ENCODE data around the gene MARCO.
"Not testable (repeated sequence)": the region's sequence is repeated elsewhere in the genome, so short reads cannot be mapped to it uniquely, and the experiment has no call there.

Gene MARCO

DNA sequence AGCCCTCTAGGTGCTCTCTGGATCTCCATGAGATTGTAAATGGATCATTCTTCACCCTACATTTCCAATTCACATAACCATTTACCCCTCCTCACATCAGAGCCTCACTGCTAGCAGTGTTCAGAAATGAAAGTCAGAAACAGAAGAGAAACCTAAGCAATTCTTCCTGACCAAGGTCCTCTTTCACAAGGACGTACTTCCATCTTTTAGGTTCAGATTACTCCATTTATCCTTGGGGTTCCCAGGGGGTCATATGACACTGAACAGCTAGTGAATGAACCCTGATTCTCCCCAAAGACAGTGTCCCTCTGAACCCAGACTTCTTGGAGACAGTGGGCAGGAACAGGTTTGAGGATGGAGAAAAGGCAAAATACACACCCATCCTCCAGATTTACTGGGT, 12.9 kb upstream of the MARCO start:
- DNase-seq (ENCODE audit: low read depth, low spot score), result no peak

DNA sequence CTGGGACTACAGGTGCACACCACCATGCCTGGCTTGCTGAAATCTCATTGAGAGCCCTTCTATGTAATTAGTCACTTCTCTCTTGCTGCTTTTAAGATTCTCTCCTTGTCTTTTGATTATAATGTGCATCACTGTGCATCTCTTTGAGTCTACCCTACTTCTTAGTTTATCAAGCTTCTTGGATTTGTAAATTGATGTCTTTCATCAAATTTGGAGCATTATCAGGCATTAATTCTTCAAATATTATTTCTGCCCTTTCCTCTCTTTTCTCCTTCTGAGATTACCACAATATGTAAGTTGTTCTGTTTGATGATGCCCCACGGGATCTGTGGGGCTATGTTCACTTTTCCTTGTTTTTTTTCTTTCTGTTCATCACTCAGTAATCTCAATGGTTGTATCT, 9.0 kb upstream of the MARCO start:
- DNase-seq (ENCODE audit: low read depth, low spot score), result no peak

DNA sequence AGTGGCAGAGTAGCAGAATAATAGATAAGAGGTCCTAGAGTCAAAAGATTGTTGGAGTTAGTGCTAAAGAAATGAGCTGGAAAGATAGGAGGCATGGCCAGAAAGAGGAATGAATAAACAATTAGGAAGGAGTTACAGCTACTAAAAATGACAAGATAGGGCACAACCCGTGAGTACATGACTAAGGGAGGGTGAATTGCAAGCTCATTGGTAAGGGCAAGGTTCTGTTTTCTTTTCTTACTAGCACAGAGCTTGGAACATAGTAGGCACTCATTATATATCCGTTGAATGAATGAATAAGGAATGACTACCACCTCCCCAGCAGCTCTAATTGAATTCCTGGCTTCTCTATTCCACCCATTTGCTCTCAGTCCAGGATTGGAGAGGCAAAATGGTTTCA, 5.7 kb upstream of the MARCO start:
- no peak for DNase-seq (ENCODE audit: low read depth, low spot score)

DNA sequence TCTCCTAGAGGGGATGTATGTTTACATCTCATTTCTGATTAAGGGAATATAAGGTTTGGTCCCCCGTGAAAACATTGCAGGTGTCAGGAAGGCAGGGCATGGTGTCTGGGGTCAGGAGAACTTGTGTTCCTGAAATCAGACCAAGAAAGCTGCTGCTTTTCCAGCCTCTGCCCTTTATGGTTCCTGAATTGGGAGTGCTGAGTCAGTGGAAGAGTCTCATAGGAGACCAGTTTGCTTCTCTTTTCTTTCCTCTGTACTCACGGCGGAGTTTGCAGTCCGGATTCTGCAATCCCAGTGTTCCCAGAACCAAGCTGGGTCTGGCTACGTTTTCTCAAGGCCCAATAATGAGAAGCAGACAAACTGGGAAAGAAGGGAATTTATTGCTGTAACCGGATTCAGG, 5.1 kb upstream of the MARCO start:
- DNase-seq (ENCODE audit: low read depth, low spot score), result no peak

DNA sequence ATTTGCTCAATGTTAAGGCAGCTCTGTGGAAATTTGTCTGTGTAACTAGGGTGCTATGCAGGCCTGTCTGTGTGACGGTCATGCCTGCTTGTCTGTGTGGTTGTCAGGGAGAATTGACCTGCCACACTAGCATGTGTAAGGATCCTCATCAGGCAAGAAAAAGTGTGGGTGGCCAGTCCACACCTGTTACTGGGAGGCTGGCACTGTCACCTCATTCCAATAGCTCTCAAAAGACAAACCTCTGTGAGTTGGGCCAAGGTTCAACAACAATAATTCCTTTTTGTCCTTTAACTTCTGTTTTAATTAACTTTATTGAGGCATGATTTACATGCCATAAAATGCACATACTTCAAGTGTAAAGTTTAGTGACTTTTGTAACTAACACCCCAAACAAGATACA, 4.2 kb upstream of the MARCO start:
- no peak for DNase-seq (ENCODE audit: low read depth, low spot score)

DNA sequence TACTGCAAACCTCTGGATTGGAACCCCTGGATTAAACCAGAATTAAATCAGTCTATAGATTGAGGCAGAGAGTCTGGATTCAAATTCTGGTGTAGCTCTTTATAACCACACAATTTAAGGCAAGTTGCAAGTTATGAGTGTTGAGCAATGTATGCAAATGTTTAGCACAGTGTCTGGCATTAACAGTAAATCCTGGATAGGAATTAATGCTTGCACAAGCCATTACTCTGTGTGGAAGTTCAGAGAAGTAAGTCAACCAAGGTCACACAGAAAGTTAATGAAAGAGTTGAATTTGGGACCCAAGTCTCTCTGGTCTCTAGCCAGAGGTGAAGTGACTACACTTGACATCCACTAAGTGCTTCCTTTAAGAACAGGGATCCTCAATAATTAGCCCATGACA, 2.0 kb upstream of the MARCO start:
- no peak for DNase-seq (ENCODE audit: low read depth, low spot score)

DNA sequence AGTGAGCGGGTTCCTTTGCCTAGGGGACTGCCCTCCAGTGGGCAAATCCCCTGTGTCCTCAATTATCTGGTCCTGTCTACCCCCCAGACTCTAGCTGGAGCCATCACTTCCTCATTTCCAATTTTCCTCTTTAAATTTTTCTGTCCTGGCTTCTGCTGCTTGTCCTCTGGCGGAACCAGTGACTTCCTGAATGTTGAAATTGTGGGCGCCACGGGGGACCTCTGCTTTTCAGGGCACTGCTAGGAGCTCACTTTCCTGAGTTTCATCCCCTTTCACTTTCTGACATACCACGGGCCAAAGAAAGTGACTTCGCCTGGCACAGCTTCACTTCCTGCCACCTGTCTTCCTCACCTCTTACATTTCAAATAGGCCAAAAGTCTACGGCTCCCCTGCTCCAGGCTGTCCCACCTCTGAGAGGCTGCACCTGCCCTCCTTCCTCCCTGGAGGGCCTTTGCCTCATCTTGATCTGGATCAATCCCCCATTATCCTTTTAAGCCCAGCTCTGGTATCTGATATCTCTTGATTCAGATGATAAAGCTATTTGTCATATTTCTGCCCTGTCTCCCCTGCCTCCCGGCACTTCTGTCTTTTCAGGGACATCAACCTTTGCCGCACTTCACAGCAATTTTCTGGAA, 1.4 kb upstream of the MARCO start:
- DNase-seq (ENCODE audit: low read depth, low spot score), result no peak

DNA sequence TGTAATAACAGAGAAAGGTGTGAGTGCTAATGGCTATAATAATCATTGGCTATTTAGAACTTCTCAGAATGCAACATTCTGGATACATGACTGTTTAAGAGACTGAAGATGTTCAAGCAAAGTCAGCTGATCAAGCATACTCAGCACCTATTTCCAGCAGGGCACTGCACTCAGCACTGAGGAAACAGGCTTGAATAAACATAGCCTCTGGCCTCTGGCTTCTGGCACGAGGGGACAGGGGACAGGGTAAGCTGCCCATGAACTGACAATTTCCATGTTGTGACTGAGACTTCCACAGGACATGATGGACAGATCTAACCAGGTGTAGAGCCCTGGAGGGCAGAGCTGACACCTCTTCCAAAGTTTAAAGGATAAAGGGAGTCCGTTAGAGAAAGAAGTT, 1.3 kb downstream of the MARCO start:
- no peak for DNase-seq (ENCODE audit: low read depth, low spot score)

DNA sequence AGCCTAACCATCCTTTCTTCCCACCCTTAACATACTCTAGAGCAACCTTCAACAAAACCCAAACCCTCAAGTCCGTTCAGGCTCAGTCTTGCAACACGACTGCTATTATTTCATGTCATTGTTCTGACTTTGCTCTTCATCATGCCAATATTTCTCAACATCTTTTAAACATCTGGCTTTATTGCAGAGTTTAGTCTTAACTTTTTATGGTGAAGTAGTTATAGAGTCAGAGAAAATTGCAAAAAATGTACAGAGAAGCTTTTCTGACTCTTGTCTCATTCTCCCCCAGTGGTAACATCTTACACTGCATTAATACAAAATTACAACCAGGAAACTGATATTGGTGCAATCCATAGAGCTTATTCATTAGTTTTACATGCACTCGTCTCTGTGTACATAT, 3.9 kb downstream of the MARCO start:
- DNase-seq (ENCODE audit: low read depth, low spot score), result no peak

DNA sequence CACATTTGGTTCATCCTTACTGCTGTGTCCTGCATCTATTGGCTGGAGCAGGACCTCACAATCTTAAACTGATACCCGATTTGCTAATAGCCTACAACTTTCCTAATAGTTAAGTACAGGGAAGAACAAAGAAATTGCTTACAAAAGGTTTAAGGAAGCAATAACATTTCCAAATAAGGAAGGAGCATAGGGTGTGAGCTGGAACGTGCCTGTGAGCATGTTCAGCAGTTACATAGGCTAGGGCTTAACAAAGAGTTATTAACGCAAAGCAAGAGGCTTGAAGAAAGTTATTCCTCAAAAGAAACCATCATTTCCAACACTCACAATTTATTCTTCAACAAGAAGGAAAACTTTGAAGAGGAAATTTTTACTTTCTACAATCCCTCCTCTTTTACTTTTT, 6.3 kb downstream of the MARCO start:
- not testable (repeated sequence) for DNase-seq (ENCODE audit: low read depth, low spot score)

DNA sequence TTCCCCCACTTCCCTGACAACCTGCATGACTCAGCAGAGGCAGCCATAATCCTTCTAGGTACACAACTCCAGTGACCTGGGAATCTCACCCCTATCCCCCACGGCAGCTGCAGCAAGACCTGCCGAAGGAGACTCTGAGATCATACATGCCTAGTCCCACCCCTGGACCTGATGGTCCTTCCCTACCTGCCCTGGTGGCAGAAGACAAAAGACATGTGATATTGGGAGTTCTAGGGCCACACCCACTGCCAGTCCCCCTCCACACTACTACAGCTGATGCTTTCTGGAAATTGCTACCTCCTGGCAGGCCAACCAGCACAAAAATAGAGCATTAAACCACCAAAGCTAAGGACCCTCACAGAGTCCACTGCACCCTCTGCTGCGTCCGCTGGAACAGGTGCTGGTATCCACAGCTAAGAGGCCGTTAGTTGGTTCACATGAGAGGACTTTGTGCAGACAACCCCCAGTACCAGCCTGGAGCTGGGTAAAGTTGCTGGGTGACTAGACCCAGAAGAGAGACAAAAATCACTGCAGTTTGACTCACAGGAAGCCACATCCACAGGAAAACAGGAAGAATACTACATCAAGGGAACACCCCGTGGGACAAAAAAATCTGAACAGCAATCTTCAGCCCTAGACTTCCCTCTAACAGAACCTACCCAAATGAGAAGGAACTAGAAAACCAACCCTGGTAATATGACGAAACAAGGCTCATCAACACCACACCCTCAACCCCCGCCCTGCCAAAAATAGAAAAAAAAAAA, 12.5 kb downstream of the MARCO start:
- DNase-seq (ENCODE audit: low read depth, low spot score), result no peak

DNA sequence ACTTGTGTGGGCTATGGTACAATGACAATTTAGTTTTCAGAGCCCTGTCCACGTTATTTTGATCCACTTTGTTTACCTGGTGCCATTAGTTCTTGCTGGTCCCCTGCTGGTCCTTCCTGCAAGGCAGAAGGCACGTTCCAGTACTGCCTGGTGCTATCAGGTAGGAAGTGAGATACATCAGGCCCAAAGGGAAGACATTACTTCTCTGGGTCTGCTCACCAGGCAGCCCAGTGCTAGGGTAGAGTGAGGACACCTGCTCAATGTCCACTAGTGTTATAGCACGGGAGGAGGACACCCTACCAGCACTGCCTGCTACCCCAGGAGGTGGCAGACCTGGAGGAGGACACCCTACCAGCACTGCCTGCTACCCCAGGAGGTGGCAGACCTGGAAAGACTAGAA, 23.7 kb downstream of the MARCO start:
- no peak for DNase-seq (ENCODE audit: low read depth, low spot score)

DNA sequence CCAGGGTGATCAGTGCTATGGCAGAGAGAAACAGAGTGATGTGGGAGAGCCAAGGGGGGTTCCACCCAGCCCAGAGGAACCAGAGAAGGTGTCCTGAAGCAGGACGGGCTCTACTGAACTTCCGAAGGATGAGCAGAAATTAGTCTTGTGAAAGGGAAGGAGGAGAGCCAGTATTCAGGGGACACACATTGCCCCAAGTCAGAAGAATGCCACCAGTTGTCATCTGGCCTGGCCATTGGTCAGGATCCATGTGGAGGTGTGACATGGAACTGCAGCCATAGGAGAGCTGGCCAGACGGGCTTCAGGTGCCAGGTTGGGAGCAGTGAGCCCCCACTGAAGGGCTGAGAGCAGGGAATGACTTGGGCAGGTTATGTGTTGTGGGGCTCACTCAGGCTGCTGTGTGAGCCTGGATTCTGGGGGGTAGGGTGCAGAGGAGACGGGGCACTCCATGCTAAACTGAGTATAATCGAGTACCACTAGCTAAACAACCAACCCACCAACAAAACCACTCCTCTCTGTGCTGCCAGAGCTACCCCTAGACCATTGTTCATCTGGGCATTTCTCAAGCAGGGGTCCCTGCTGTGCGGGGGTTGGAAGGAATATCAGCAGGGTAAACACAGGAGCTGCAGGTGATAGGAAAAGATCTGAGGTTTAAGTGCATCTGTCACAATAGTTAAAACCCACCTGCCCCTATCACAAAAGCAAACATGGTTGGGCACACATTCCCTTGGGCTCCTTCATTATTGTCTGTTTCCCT, 25.3 kb downstream of the MARCO start:
- no peak for DNase-seq (ENCODE audit: low read depth, low spot score)

DNA sequence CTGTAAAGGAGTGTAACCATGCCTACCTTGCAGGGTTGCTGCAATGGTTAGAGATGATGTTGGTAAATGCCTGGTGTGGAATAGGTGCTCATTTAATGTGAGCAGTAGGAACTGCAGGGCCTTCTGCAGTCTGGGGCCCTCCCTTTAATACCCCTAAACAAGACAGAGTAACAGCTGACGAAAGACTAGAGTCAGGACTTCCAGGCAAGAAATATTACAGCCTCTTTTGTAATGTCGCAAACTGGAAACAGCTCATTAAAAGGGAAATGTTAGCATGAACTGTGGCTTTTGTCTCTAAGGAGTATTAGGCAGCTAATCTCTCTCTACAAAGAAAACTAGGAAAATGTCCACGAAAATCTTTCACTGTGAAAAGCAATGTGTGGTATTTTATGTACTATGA, 26.0 kb downstream of the MARCO start:
- DNase-seq (ENCODE audit: low read depth, low spot score), result no peak

DNA sequence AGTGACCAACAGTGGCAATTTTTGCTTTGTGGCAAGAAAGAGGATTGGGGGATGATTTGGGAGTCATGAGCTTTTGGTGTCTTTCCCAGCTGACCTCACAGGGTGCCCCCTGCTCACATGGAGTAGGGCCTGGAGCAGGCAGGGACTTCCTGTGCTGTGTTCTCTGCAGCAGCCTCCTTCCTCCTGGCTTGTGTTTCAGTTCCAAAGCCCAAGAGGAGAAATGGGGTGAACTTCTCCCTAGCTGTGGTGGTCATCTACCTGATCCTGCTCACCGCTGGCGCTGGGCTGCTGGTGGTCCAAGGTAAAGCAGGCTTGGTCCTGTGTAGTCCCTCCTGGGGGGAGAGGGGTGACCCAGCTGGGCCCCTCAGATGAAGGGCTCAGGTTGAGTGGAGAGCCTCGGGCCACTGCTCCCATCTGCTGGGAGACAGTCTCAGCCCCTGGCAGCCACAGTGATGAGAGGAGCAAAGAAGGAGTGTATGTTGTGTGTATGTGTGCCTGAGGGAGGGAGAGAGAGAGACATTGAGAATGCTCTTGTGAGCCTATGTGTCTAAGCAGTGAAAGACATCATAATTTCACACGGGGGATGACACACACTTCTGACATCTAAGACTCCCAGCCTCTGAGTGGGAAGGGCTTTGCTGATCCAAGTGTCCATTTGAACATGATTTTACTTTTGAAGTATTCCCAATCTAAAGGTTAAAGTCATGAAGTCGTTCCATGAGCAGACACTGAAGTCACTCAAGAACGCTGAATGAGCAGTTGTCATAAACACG, 27.2 kb downstream of the MARCO start:
- DNase-seq (ENCODE audit: low read depth, low spot score), result no peak

DNA sequence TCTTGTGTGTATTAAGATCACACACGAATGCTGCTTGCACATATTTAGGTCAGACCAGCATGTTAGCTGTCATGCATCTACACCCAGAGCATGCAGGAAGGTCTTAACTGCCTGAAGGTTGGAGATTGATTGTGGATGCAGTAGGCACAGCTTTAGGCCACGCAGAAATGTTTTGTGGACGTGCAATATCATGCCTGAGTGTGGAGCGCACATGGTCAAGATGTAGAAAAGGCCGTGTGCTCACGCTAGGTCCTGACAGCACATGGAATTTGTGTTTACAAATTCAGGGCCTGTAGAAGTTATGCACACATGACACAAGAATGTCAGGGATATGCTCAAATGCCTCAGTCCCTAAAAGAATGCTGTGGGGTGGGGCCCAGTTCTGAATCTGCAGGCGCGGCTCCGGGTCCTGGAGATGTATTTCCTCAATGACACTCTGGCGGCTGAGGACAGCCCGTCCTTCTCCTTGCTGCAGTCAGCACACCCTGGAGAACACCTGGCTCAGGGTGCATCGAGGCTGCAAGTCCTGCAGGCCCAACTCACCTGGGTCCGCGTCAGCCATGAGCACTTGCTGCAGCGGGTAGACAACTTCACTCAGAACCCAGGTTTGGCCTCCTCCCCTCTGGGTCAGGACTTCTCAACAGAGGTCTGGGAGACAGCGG, 27.9 kb downstream of the MARCO start:
- no peak for DNase-seq (ENCODE audit: low read depth, low spot score)

DNA sequence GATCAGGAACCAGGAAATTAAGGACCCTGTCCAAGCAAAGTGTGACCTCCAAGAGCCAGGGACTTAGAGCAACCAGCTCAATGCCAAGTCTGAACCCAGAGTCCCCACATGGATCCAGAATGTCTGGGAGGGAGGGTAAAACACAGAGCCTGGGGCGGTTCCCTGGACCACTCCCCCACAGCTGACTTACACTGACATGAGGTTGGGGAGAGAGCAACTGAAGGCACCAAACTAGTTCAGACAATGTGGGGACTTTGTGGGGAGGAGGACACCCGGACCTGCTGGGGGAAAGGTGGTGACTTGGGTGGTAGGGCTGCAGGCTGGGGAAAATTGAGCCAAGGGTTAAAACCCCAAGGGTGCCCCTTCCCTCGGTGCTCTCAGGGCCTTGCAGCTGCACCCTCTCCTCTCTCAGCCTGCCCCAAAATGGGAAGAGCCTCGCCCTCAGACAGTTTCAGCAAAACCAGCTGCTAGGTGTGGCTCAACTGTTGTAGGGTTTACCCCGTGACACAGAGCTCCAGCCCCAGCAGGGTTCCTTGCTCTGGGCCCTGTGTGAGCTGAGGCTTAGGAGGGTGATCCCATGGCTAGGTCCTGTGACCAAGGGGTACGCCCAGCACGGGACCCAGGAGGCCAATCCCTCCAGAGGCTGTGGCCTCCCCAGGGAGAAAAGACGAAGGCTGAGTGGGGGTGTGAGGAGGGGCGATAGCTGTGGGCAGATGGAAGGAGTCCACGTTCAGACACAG, 28.6 kb downstream of the MARCO start:
- no peak for DNase-seq (ENCODE audit: low read depth, low spot score)

DNA sequence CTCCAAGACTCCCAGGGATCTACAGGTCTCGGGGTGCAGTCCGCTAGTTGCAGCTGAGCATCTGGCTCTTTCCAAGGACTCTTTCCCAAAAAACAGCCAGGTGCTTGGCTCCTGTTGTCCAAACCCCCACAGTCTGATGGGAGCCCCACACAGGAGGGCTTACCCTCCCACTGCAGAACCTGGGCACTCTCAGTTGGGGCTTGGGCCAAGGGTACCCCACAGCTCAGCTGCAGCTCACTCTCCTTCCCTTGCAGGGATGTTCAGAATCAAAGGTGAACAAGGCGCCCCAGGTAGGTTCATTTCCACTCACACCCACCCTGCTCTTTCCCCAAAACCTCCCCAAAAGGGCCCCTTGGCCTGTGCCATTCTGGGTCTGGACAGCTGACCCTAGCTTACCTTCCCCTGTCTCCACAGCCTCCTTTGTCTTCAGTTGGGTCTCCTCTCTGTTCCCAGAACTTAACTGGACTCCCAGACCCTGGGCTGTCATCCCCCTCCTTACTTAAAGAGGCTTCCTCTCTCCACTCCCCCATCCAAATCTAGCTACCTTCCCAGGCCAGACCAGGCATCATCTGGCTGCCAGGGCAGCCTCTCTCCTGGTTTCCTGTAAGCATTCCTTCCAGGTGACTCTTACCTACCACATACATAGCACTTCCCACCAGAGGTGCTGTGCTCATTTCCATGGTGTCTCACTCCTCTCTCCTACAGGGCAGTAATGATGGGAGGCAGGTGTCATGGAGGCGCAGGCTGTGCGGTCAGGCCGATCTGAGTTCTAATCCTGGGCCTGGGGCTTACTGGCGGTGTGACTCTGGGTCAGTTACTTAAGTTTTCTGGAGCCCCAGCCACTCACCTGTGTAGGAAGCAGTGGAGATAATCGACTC, 29.5 kb downstream of the MARCO start:
- no peak for DNase-seq (ENCODE audit: low read depth, low spot score)

DNA sequence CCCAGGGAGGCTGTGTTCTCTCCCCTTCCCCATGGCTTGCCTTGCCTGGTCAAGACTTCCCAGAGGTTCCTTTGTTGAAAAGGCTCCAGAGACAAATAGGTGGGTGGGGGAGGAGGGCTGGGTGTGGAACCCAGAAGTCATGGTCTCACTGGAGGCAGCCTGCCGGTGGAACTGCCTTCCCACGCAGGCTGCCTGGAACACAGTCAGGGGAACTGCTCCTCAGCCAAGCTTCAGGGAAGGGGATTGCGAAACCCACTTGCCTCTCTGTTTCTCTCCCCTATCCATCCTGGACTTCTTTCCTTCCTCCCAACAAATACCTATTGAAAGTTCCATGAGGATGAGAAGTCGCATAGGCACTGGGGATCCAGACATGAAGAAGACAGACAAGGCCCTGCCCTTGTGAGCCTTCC, 31.6 kb downstream of the MARCO start:
- no peak for DNase-seq (ENCODE audit: low read depth, low spot score)
